ENCODE measurements around the gene NMS. TPM values are rescaled to one million over a fixed set of nuclear protein-coding genes. Genes with fewer than 3 reads are reported as not detected.

The NMS gene
- total and polyA plus RNA-seq, 10 of the 15 experiments (the other 5 are each of a cell fraction or from before 2014, with no cell fraction given), result not detected

- no peaks in the 10 kb centered on the region for H3K36me3 ChIP-seq (ENCODE audit: control insufficient read depth in 2 of 2, insufficient read depth in 2 of 2, low read length in 1 of 2)
- WGBS (ENCODE audit: insufficient coverage, insufficient replicate concordance, low lambda C conversion rate, missing lambda C conversion rate), result 94% methylated on average over 1 of the region's 1 CpG
- intact Hi-C loops (cut with micrococcal nuclease; ENCODE audit: unreplicated experiment), result no loop called here
- CTCF ChIA-PET, result interaction anchor here (1.2 kb wide), 1 partner anchor 42 kb away, joined by 3 read pairs; no protein-coding TSS in a partner anchor
- no peak overlapping the region for H3K9ac ChIP-seq (ENCODE audit: control insufficient read depth, insufficient read depth, low read length)
- H3K27ac ChIP-seq (ENCODE audit: control insufficient read depth, insufficient read depth), result no peak overlapping the region
- SMC1A ChIA-PET (ENCODE audit: uncharacterized antibody, unreplicated experiment), result no interaction called here
- in situ Hi-C loops (cut with MboI), result loop anchor here (10.0 kb wide), 1 partner anchor 561 kb away; no protein-coding TSS in a partner anchor
- ATAC-seq, result no peak
- no TSS peak for BruUV-seq (replicated peaks)
- H3K27me3 ChIP-seq (replicated peaks in 1 of 2; ENCODE audit: control insufficient read depth in 2 of 2, insufficient read depth in 2 of 2, low read length in 1 of 2), result no peaks in the 10 kb centered on the region
- H3K4me2 ChIP-seq (ENCODE audit: control insufficient read depth, insufficient read depth), result no peak overlapping the region
- no peak for FAIRE-seq
- POLR2A ChIA-PET, result no interaction called here
- RAD21 ChIA-PET (ENCODE audit: unreplicated experiment), result no interaction called here
- no peaks in the 10 kb centered on the region for H3K79me2 ChIP-seq (ENCODE audit: control insufficient read depth, insufficient read depth, low read length)
- H4K20me1 ChIP-seq (ENCODE audit: control insufficient read depth, insufficient read depth), result no peaks in the 10 kb centered on the region
- H2AFZ ChIP-seq (ENCODE audit: control insufficient read depth, low read depth, low read length), result no peak overlapping the region
- no peaks in the 10 kb centered on the region for H3K4me1 ChIP-seq (ENCODE audit: control insufficient read depth, insufficient read depth, low read length)
- H3K4me3 ChIP-seq, result no peak overlapping the region
- no peaks in the 10 kb centered on the region; the same call in 2 of the 3 replicates for H3K9me3 ChIP-seq (replicated peaks; ENCODE audit: control insufficient read depth, insufficient read depth, low read length)
- DNase-seq (ENCODE audit: low read depth, low spot score), result no peak
- no peak for TF ChIP-seq CREM (IDR thresholded peaks at IDR 0.05; ENCODE audit: low read depth)
- no peak for TF ChIP-seq MYB (IDR thresholded peaks at IDR 0.05; ENCODE audit: borderline replicate concordance, low read depth, low read length)
- no peak for TF ChIP-seq ETV6 (conservative IDR thresholded peaks at IDR 0.05 in 1 of 2, IDR thresholded peaks at IDR 0.05 in 1 of 2; ENCODE audit: borderline replicate concordance in 1 of 2, low read depth in 1 of 2)
- no peak for TF ChIP-seq BCL11A (IDR thresholded peaks at IDR 0.05; ENCODE audit: low read depth, low read length)
- TF ChIP-seq EED (IDR thresholded peaks at IDR 0.05; ENCODE audit: low read depth), result no peak
- TF ChIP-seq PBX3 (IDR thresholded peaks at IDR 0.05; ENCODE audit: insufficient replicate concordance, low read depth, low read length), result no peak
- TF ChIP-seq NFYA (IDR thresholded peaks at IDR 0.05; ENCODE audit: borderline replicate concordance, low read depth, low read length), result no peak
- TF ChIP-seq TAF1 (IDR thresholded peaks at IDR 0.05; ENCODE audit: borderline replicate concordance, low read depth, low read length), result no peak
- TF ChIP-seq, protein P1, sequence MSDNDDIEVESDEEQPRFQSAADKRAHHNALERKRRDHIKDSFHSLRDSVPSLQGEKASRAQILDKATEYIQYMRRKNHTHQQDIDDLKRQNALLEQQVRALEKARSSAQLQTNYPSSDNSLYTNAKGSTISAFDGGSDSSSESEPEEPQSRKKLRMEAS (IDR thresholded peaks at IDR 0.05; ENCODE audit: low read depth, low read length), result no peak
- TF ChIP-seq, protein P2, sequence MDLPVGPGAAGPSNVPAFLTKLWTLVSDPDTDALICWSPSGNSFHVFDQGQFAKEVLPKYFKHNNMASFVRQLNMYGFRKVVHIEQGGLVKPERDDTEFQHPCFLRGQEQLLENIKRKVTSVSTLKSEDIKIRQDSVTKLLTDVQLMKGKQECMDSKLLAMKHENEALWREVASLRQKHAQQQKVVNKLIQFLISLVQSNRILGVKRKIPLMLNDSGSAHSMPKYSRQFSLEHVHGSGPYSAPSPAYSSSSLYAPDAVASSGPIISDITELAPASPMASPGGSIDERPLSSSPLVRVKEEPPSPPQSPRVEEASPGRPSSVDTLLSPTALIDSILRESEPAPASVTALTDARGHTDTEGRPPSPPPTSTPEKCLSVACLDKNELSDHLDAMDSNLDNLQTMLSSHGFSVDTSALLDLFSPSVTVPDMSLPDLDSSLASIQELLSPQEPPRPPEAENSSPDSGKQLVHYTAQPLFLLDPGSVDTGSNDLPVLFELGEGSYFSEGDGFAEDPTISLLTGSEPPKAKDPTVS (IDR thresholded peaks at IDR 0.05; ENCODE audit: low read depth, low read length), result no peak
- no peak for TF ChIP-seq ZBTB40 (IDR thresholded peaks at IDR 0.05; ENCODE audit: borderline replicate concordance)
- TF ChIP-seq ZNF687 (IDR thresholded peaks at IDR 0.05), result no peak
- no peak for TF ChIP-seq CBX3 (IDR thresholded peaks at IDR 0.05; ENCODE audit: borderline replicate concordance, low read depth)
- no peak for TF ChIP-seq POLR2A (IDR thresholded peaks at IDR 0.05; ENCODE audit: low read depth, low read length)
Observed at GRCh38 chr2:100423631-100424030, 46.7 kb upstream of the NMS start.
